Esophagus squamous epithelium (tissue), 5 donors: ENCODE measurements around the gene HS3ST3A1. TPM values are rescaled to one million over a fixed set of nuclear protein-coding genes. Genes with fewer than 3 reads are reported as not detected.

ENCODE experiments used
- DNase-seq: peaks from one replicate; lab custom pipeline; 2025; lab: John Stamatoyannopoulos, UW
- H3K27ac ChIP-seq, 4 donors: fragments of 200-600 bp; sonication (generic); one replicate each; pipeline ENCODE4 v1.5.1; 2016 to 2019; ENCODE audit warnings: mild to moderate bottlenecking in 1 of 4
- H3K27me3 ChIP-seq, 4 donors: fragments of 200-600 bp; sonication (generic); 1 replicate in 3 of 4; 2 replicates in 1 of 4; pipeline versions ENCODE4 v1.5.1 to v1.6.0; 2017 to 2021; ENCODE audit warnings: antibody characterized with exemption in 1 of 4
- H3K36me3 ChIP-seq, 3 donors: fragments of 200-600 bp; sonication (generic); one replicate each; pipeline ENCODE4 v1.5.1; 2016 to 2019
- H3K4me1 ChIP-seq, 3 donors: fragments of 200-600 bp; sonication (generic); one replicate each; pipeline ENCODE4 v1.5.1; 2017 to 2019
- H3K4me3 ChIP-seq, 4 donors: fragments of 200-600 bp; sonication (generic); 1 replicate in 3 of 4; 2 replicates in 1 of 4; pipeline ENCODE4 v1.5.1; 2016 to 2019; ENCODE audit warnings: mild to moderate bottlenecking in 2 of 4, moderate library complexity in 1 of 4
- H3K9me3 ChIP-seq, 3 donors: fragments of 200-600 bp; sonication (generic); one replicate each; pipeline ENCODE4 v1.5.1; 2016 to 2019
- POLR2A ChIP-seq, 4 donors: fragments of 450-650 bp; IDR thresholded peaks; one replicate each; pipeline ENCODE4 v1.6.1; 2017; ENCODE audit warnings: antibody characterized with exemption in 4 of 4, mild to moderate bottlenecking in 4 of 4, moderate library complexity in 3 of 4
- WGBS, 2 donors: methylation state at CpG; one replicate each; pipeline ENCODE4 v1.1.5; 2018; 5-methylcytosine and 5-hydroxymethylcytosine counted together
- intact Hi-C: fragments of 100-400 bp; cut with DNase I; formaldehyde crosslinking; loops from one replicate; pipeline ENCODE4 v1.15.0; 2022
- total RNA-seq, 4 donors: library from RNA; depleted of rRNA; stranded (reverse); fragments of >200 nt; gene quantifications; one replicate each; pipeline ENCODE4 v1.1.0, GENCODE V29; 2016
- TF ChIP-seq, protein P1 (sequence below), 6 experiments: fragments of 450-650 bp in 4 of 6; fragments of 200-600 bp in 2 of 6; sonication (generic) in 2 of 6; IDR thresholded peaks; one replicate each; pipeline ENCODE4 v1.5.1; 2016 to 2019; ENCODE audit warnings: antibody characterized with exemption in 6 of 6, mild to moderate bottlenecking in 4 of 6, moderate library complexity in 4 of 6
- donor health status: DM: yes; HTN: yes; CAD: no.

Gene HS3ST3A1
- total RNA-seq, 4 donors from 2014 or later: 12.0 to 17.5 (median 14.1) TPM

DNA sequence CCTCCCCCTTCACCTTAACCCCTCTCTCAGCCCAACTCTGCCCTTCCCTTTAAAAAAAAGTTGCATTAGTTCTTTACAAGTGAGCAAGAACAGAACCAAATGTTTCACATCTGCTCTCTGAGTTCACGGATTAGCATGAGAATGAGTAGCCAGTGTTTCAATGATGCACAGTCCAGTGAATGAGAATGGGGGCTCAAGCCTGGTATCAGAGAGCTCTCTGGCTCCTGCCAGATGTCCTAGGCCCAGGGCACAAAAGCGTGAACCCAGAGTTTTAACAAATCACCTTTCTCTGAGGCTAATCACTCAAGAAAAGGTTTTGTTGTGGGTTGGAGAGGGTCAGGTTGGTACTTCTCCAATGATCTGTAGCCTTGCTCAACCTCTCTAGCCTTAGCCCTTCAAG, 41.5 kb upstream of the HS3ST3A1 start:
- WGBS, 2 donors: 67 to 90% methylated on average over 2 of the region's 2 CpGs
- no peak overlapping the region for H3K4me3 ChIP-seq
- intact Hi-C loops: no loop called here
- no peaks in the 10 kb centered on the region for H3K9me3 ChIP-seq
- H3K27me3 ChIP-seq: no peaks in the 10 kb centered on the region
- peaks cover 0 to 8% (median 7%) of the 10 kb centered on the region in 3 donors for H3K4me1 ChIP-seq
- H3K36me3 ChIP-seq: no peaks in the 10 kb centered on the region
- no peak for DNase-seq
- no peak overlapping the region for H3K27ac ChIP-seq
- TF ChIP-seq POLR2A (IDR thresholded peaks at IDR 0.05): no peak
- TF ChIP-seq, protein P1, sequence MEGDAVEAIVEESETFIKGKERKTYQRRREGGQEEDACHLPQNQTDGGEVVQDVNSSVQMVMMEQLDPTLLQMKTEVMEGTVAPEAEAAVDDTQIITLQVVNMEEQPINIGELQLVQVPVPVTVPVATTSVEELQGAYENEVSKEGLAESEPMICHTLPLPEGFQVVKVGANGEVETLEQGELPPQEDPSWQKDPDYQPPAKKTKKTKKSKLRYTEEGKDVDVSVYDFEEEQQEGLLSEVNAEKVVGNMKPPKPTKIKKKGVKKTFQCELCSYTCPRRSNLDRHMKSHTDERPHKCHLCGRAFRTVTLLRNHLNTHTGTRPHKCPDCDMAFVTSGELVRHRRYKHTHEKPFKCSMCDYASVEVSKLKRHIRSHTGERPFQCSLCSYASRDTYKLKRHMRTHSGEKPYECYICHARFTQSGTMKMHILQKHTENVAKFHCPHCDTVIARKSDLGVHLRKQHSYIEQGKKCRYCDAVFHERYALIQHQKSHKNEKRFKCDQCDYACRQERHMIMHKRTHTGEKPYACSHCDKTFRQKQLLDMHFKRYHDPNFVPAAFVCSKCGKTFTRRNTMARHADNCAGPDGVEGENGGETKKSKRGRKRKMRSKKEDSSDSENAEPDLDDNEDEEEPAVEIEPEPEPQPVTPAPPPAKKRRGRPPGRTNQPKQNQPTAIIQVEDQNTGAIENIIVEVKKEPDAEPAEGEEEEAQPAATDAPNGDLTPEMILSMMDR (IDR thresholded peaks at IDR 0.05): no peak

DNA sequence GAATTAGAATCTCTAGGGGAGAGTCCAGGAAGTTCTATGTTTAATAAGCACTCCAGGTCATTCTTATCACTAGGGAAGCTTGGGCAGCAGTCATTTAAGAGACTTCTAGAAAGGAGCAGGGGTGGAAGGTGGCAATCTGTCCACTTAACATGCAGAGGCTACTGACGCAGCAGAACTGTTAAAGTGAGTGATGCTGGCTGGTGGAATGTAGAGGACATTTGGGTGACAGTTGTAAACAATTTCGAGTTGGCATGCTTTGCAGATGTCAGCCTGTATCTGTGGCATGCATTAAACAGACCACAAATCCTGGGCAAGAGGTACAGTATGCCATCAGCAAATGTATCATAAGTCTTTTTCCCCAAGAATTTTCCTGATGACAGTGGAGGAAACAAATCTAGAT, 40.5 kb upstream of the HS3ST3A1 start:
- WGBS, 2 donors: 48 to 71% methylated on average over 2 of the region's 2 CpGs
- Histone ChIP-seq H3K36me3 (no peaks in the 10 kb centered on the region), H3K27ac (no peak overlapping the region), H3K4me3 (no peak overlapping the region), H3K4me1 (peaks cover 0 to 8% (median 7%) of the 10 kb centered on the region in 3 donors), H3K9me3 (no peaks in the 10 kb centered on the region), H3K27me3 (no peaks in the 10 kb centered on the region)
- intact Hi-C loops: no loop called here
- no peak for TF ChIP-seq POLR2A (IDR thresholded peaks at IDR 0.05)
- TF ChIP-seq, protein P1 (IDR thresholded peaks at IDR 0.05): no peak
- DNase-seq: no peak

DNA sequence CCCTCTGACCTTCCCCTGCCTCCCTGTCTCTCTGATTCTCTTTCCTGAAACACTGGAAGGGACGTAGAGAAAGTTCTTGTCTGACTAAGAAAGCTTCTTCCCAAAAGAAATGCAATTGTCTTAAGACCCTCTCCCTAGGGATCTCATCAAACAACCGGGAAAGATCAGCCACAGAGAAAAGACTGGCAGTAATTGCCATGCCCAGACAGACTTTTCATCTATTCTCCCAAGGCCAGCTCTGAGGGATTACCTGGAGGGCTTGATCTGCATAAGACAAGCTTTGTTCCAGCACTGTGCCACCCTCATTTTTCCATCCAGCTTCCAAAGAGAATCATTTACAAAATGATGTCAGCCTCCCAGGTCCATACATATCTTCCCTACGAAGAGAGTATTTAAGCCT, 38.8 kb upstream of the HS3ST3A1 start:
- intact Hi-C loops: no loop called here
- no peak overlapping the region for H3K27ac ChIP-seq
- H3K4me3 ChIP-seq: no peak overlapping the region
- 53 to 60% methylated on average over 3 of the region's 3 CpGs for WGBS, 2 donors
- H3K9me3 ChIP-seq: no peaks in the 10 kb centered on the region
- no peaks in the 10 kb centered on the region for H3K27me3 ChIP-seq
- peaks cover 0 to 8% (median 7%) of the 10 kb centered on the region in 3 donors for H3K4me1 ChIP-seq
- H3K36me3 ChIP-seq: no peaks in the 10 kb centered on the region
- DNase-seq: no peak
- TF ChIP-seq, protein P1 (IDR thresholded peaks at IDR 0.05): no peak
- TF ChIP-seq POLR2A (IDR thresholded peaks at IDR 0.05): no peak

DNA sequence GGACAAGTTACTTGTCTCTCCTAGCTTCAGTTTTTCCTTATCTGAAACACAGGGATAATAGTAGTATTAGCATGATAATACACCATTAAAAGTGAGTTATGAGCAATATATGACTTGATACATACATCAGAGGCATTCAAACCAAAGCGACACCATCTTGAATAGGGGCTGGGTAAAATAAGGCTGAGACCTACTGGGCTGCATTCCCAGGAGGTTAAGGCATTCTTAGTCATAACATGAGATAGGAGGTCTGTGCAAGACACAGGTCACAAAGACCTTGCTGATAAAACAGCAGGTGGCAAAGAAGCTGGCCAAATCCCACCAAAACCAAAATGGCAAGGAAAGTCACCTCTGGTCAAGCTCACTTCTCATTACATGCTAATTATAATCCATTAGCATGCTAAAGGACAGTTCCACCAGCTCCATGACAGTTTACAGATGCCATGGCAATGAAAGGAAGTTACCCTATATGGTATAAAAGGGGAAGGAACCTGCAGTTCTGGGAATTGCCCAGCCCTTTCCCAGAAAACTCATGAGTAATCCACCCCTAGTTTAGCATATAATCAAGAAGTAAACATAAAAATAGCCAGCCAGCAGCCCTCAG, 37.2 kb upstream of the HS3ST3A1 start:
- intact Hi-C loops: no loop called here
- TF ChIP-seq, protein P1 (IDR thresholded peaks at IDR 0.05): no peak
- Histone ChIP-seq H3K4me3 (no peak overlapping the region), H3K27ac (no peak overlapping the region), H3K27me3 (no peaks in the 10 kb centered on the region), H3K4me1 (peaks cover 0 to 8% (median 7%) of the 10 kb centered on the region in 3 donors), H3K9me3 (no peaks in the 10 kb centered on the region), H3K36me3 (no peaks in the 10 kb centered on the region)
- 70 to 80% methylated on average over 1 of the region's 1 CpG for WGBS, 2 donors
- DNase-seq: no peak

DNA sequence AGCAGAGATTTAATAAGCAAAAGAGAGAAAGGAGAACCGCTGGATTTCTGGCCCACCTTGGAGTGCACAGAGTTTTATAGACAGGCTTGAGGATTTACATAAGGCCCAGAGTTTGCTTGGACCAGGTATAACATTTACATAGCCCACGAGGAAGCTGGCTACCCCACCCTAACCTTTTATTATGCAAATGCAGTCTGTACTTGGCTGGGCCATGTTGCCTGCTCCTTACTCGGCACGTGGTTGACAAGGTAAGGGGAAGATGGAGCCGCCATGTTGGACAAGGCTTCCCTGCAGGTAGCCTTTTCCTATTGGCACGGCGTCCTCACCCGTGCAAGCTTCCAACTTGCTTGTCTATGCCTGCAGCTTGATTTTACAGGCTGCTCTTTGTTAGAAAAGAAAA, 35.2 kb upstream of the HS3ST3A1 start:
- Histone ChIP-seq H3K27ac (no peak overlapping the region), H3K4me3 (no peak overlapping the region), H3K36me3 (no peaks in the 10 kb centered on the region), H3K4me1 (peaks cover 0 to 8% (median 7%) of the 10 kb centered on the region in 3 donors), H3K9me3 (no peaks in the 10 kb centered on the region), H3K27me3 (no peaks in the 10 kb centered on the region)
- intact Hi-C loops: no loop called here
- no peak for DNase-seq
- TF ChIP-seq, protein P1 (IDR thresholded peaks at IDR 0.05): no peak
- TF ChIP-seq POLR2A (IDR thresholded peaks at IDR 0.05): no peak
- WGBS, 2 donors: 56 to 57% methylated on average over 8 of the region's 8 CpGs
